HG03521 (cell line): ENCODE results near the gene ELK3.

Experiments
- ATAC-seq: cut with Tn5 transposase; IDR thresholded peaks from one replicate; pipeline ENCODE4 v1.9.1; 2021; ENCODE audit warnings: mild to moderate bottlenecking, moderate library complexity; ENCODE audit not compliant: unreplicated experiment

ELK3 gene

DNA sequence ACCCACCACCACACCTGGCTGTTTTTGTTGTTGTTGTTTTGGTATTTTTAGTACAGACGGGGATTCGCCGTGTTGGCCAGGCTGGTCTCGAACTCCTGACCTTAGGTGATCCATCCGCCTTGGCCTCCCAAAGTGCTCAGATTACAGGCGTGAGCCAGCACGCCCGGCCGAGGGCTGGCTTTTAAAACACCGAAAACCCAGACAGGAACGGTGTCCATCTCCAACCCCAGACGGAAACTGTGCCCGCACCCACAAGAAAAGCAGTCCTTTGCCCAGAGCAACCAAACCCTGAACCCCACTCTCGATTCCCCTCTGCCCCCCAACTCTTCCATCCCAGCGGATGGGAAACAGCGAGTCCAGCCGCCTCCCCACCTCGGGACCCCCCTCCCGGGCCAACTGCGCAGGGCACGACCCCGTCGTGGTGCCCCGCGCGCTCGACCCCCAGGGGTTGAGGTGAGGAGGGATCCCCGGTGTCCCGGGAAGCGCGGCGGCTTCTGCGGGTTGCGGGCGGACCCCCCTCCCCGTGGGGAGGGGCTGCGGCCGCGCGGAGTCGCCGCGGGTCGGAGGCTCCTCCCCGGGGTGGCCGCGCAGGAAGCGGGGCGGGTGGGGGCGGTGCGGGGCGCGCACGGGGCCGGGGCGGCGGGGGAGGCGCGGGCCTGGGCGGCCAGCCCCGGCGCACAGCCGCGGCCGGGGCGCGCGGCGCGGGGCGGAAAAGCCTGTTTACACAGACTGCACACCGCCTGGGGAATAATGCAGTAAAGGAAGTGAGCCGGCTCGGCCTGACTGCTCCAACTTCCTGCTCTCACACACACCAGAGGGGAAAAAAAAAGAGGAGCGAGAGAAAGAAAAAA is at the start of gene ELK3:
TSS of gene ELK3 (plus strand) at position 651 of the 851 bp plus-strand sequence.
- ATAC-seq: no peak

DNA sequence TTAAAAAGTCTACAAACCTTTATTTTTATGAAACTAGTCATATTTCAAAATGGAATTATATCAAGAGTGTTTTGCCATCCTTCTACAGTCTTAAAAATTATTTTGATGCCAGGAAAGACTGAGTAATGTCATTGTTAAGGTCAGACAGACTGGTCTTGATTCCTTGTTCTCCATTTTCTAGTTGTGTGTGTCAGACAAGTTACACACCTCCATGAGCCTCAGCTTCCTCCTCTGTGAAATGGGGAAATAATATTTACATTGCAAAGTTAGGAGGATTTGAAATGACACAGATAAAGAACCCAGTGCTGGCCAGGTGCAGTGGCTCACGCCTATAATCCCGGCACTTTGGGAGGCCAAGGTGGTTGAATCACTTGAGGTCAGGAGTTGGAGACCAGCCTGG is 47.4 kb upstream of the ELK3 start:
- no peak for ATAC-seq

DNA sequence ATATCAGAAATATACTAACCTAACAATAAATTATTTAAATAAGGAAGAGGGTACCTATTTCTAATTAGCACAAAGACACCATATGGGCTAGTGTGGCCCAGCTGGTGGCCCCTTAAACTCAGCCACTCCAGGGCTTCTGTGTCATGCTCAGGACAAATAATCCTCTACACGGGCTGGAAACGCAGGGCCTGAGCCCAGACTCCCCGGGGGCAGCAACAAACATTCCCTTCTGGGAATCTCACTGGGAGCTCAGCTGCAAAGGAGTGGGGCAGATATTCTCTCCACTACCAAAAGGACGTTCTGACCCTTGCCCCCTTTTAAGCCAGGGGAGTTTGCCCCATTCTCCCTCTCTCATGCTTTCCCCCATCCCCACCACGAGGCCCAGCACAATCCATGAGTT is 43.7 kb upstream of the ELK3 start:
- no peak for ATAC-seq

DNA sequence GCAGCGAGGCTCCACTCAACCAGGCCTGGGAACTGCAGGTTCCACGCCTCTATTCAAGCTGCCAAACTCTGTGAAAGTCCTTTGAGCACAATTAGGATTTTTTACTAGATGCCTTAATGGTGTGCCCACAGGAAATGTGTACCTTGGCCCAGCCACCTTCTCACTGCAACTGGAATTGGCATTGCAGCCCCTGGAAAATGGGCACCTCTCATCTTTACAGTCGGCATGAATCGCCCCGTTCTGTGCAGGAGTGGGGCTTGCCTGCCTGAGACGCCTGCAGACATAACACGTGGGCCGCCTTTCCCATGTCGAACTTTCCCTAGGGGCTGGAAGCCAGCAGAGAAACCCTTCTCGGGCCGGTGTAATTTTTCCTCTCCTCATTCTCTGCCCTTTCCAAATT is 42.0 kb upstream of the ELK3 start:
- ATAC-seq: no peak

DNA sequence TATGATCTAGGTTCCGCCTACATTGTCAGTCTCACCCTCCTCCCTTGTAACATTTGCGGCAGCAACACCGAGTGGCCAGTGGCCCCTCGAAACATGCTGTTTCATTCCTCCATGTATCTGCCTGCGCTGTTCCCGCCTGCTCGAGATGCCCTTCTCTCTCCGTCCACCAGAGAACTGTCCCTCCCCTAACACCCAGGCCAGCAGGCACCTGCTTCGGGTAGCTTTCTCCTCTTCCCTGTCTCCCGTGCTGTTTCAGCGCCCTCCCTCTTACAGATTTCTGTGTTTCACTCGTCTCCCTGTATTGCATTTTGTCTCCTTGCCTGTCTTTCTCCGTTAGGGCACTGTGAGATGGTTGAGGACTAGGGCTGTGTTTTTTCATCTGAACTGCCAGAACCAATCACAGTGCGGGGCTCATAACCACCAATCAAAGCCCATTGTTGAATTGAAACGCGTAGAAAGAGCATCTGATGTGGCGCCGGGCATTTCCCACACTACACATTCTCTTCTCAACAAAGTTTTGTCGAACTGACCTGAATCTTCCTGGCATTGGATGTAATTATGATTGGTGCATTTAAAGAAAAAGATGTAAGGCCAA is 40.9 kb upstream of the ELK3 start:
- ATAC-seq: no peak

DNA sequence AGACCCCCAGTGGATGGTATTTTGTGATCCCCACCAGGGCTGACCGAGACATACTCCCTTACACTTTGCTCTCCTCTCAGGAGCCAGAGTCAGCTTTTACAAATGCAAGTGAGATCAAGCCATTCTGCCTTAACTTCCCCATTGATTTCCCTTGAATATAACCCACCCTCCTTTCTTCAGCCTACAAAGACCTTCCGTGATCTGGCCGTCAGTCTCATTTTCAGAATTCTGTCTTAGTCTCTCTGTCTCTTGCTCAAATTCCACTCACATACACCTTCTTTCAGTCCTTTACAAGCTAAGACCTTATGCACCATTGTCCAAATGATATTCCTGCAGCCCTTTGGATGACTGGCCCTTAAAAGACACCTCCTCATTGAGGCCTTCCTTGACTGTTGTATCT is 39.0 kb upstream of the ELK3 start:
- ATAC-seq: no peak

DNA sequence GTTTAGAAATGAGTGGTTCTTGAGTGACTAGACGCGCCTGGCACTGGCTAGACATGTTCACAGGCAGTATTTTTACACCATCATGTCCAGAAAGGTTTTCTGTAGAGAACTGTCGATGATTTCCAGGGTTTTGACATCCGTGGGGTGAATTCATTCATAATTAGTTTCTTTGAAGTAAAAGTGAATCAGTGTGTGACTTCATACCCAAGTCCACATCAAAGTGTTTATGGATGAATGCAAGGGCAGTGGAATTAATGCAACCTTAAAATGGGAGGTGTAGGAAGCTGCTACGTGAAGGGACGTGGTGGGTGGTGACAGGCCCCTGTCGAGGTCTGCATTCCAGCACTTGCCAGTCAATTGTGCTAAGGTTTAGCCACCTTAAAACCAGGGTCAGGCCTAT is 38.4 kb upstream of the ELK3 start:
- ATAC-seq: no peak

DNA sequence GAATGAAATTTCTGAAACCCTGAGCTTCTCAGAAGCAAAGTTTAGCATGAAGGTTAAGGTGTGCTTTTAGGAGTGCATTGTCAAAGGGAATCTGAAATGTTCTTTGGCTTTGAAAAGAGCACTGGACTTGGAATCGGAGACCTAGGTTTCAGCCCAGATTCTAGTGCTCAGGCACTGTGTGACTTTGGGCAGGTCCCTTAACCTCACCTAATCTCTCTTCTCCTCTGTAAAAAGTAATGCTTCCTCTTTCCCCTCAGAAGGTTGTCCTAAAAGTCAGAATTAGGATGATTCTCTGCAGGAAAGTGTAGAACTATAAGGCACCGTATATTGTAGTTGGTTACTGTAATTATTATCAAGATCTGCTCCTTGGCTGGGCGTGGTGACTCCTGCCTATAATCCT is 38.0 kb upstream of the ELK3 start:
- ATAC-seq: no peak

DNA sequence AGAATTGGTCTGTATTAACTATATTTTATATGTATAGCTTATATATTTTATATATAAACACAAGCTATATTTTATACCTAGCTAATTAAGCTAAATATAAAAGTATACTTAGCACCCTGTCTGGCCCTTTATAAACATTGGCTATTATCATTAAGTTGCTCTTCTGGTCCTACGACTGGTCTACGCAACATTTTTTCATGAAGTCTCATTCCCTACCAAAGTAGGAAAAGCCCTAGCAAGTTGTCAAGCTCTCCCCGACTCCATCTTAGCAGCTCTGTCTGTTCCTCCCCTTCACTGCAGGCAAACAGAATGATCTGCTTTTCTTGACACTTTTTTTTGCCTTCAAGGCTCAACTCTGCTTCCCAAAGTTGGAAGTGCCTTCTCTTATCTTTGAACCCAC is 36.7 kb upstream of the ELK3 start:
- no peak for ATAC-seq

DNA sequence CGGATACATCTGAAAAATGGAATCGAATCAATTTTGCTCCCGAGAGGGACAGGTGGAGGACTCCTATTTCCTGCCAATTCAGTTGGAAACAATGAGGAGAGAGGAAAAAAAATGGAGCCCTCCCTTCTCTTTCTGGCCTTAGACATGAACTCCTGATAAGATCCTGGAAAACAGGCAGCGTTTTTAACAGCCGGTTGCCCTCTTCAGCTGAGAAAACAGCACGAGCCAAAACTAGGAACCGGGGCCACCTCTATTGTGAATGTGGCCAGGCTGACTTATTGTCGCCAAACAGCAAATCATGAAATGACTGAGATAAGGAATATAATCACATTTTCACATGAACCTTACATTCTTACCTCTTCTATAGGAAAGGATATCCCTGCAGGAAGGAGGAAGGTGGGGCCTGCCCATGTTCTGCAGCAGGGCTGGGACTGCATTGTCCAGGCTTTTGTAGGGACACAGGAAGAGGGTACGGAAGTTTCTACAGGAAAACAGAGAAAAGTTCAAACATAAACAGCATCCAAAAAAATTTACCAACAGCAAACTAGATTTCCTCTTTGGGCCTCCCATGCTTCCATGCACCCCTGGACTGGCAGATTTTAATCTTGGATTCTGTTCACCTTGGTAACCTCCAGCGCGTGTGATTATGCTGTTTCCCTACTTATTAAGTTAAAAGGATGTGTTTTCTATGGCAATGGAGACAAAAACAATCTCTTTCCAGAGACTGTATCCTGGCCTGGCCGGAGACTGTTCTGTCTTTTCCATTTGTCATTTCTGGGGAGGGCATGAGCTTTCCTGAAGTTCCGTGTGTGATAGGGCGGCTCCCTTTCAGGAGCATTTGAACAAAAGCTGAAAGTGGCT is 29.0 kb upstream of the ELK3 start:
- ATAC-seq: no peak

DNA sequence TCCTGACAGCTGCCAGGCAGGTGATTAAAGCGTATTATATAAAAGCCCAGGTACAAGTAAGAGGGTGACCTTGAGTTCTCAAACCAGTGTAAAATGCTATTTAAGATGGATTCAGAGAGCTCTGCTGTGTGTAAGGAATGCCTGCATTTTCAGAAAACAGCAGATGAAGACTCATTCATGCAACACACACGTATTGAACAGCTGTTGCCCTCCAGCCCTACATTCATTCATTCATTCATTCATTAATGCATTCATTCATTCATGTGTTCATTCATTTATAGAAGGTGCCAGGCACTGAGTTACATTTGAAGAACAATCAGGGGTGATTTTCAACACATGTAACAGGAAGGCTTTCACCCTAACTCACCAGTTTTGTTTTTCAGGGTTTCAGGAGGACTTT is 27.4 kb upstream of the ELK3 start:
- ATAC-seq: no peak

DNA sequence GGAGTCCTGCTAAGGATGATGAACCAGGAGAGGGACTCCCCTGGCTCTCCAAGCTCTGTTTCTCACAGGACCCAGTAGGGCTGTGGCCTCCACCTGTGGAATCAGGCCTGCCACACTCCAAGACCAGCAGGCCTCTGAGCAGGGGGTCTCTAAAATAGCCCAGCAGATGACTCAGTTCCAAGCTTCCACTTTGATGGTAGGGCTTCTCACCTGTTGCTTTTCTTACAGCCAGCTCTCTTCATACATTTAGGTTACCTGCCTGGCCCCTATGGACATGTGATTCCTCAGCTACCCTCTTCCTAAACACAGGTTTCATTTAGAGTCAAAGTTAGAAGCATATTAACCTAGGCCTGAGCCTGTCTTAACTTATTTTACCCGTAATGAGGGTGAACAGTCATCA is 26.7 kb upstream of the ELK3 start:
- no peak for ATAC-seq

DNA sequence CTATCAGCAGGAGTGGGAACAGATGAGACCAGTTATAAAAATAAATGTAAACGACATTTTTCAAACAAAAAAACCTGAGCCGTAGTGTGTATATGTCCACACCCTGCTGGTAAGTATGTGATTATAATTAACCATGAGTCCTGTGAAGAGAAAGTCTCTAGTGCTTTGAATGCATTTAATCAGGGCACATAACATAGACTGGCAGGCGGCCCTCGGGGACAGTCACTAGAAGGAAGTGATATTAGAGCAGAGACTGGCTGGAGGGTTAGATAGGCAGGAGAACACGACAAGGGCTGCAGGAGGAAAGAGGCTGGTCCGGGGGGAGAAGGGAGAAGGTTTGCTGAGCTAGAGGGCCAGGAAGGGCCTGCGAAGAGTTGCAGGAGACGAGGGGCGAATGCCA is 23.8 kb upstream of the ELK3 start:
- no peak for ATAC-seq

DNA sequence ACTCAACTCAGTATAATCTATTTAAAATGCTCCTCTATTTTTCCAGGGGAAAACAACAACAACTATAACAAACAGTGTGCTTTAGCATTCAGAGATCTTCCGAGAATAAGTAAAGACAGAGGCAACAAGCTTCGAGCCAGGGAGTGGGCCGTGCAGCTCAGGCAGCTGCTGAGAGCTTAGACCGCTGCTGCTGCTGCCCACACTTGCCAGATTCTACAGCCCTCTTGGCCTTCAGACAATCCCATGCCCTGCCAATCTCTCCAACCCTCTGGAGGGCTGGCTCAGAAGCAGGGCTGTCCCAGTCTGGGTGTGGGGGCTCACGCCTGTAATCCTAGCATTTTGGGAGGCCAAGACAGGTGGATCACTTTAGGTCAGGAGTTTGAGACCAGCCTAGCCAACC is 23.4 kb upstream of the ELK3 start:
- no peak for ATAC-seq

DNA sequence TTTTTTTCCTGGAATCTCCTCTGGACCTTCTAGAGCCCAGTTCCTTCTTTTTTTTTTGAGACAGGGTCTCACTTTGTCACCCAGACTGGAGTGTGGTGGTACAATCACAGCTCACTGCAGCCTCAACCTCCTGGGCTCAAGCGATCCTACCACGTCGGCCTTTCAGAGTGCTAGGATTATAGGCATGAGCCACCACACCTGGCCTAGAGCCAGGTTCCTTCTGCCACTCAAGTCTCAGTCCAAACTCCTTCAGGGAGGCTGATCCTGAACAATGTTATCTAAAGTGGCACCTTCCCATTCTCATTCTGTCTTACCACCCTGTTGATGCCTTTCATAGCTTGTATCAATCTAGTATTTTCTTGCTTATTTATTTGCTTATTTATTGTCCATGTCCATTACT is 22.3 kb upstream of the ELK3 start:
- no peak for ATAC-seq

DNA sequence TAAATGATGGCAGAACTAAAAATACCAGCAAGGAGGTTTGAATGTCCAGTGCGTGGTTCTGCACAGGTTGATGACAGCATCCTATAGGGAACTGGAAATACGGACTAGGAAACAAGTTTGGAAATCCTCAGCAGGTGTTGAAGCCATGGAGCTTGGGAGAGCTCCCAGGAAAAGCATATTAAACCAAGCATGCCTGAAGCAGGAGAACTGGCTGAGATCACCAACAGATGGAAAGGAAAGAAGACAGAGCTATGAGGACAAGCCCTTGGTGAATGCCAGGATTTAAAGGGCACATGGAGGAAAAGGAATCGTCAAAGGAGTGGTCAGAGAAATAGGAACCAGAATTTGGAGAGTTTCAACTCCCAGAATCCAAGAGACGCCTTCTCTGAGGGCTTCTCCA is 21.2 kb upstream of the ELK3 start:
- ATAC-seq: no peak

DNA sequence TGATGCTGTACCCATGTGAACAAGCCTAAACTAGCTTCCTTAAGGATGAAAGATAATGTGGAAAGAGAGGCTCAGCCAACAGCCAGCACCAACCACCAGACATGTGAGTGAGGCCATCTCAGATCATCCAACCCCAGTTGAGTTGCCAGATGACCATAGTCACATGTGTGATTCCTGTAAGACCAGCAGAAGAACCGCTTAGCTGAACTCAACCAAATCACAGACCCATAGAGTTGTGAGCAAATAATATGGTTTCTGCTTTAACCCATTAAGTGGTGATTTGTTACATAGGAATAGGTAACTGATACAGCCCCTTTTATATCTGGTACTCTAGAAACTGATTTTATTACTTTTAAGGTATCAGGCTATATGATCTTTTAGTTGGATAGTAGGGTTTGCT is 17.6 kb upstream of the ELK3 start:
- no peak for ATAC-seq

DNA sequence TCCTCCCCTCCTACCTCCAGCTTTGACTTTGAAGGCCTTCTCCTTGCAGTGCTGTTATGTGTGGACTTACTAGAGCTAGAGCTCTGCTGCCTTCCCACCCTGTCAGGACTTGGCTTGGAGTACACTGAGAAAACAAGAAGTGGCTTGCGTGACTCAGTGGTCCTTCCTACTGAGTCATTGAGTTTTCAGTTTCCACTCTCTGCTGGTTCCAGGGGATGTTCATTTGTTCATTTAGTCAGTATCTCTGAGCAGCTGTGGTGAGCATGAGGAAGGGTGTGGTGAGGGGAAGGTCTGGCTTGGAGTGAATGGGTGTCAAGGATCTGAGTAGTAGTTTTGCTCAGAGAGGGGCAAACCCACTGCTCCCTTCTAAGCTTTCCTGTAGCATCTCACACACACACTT is 17.2 kb upstream of the ELK3 start:
- ATAC-seq: no peak

DNA sequence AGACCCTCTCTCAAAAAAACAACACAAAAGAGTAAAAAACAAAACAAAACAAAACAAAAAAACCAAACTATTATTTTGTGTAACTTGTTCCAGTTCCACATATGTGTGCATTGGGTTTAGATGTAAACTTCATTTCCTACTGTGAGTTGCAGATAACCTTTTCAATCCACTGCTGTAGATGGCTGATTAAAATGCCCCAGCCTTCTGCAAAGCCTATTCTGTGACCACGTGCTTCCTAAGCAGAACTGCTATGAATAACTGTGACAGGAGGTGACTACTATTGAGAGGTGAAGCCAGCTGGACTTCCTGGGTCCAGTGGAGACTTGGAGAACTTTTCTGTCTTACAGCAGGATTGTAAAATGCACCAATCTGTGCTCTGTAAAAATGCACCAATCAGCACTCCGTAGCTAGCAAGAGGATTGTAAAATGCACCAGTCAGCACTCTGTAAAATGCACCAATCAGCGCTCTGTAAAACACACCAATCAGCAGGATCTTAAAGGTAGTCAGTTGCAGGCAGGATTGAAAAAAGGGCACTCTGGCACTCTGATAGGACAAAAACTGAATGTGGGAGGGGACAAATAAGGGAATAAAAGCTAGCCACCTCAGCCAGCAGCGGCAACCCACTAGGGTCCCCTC is 10.3 kb upstream of the ELK3 start:
- ATAC-seq: no peak

DNA sequence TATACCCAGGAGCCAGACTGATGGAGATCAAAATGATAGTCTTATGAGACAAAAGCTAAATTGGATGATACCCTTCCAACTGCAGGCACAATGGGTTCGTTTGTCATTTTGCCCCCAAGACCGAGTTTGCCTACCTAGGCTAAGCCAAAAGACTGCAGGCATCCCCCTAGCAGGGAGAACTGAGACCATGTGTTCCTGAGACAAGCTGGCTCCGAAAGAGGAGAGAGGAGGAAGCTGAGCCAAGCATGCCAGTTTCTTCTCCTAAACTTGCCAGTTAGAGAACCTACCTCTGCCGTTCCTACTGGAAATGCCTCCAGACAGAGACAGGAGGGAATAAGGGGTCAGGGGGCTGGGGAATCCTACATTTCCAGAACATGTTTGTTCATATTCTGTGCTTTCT is 8.3 kb upstream of the ELK3 start:
- ATAC-seq: no peak

DNA sequence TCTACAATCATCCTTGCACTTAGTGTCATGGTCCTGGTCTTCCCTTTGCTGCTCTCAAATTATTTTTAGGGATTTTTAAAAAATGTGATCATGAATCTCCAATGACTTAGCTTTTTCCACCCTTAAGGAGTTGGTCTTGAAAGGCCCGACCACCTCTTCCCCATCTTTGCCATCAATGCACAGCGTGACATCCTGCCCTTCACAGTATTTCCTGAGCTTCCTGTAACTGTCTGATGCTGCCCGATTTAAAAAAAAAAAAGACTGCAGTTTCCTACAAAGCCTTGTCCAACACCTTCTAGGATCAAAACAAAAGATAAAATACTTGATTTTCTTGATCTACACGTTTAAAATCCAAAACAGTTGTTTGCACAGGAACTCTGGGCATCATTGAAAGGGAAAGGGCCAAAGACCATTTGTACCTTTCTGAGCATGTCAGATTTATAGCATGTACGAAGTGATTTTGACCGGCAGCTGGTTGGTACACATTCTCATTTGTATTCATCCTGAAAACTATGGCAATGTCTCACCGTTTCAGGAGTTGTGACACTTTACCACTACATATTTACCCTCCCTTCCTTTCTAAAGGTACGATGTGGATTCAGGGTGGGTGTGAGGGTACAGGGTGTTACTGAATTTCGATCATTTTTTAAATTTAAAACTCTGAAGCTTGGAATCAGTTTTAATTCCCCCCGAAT is 7.4 kb upstream of the ELK3 start:
- no peak for ATAC-seq
